ENCODE results near the gene CHFR.
"Not testable (repeated sequence)": the region's sequence is repeated elsewhere in the genome, so short reads cannot be mapped to it uniquely, and the experiment has no call there.

The CHFR gene

DNA sequence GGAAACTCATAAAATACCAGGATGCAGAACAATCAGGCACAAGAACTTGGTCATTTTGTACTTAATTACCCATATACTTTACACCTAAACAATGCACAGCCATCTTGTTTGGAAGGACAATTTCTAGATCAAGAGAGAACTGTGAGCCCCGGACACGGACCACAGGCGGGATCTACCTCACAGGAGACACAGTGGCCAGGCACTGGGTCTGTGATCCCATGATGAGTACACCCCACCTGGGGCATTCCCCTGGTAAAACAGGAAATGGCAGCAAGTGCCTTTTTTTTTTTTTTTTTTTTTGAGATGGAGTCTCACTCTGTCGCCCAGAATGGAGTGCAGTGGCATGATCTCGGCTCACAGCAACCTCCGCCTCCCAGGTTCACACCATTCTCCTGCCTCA is 74.0 kb downstream of the CHFR start:
- in situ Hi-C loops (cut with MboI; ENCODE audit: low sequenced_read_pairs) = no loop called here

GRCh38 chr12:132812631-132813305 is 74.6 kb downstream of the CHFR start:
- in situ Hi-C loops (cut with MboI; ENCODE audit: low sequenced_read_pairs) = no loop called here

GRCh38 chr12:132809391-132809790 is 78.0 kb downstream of the CHFR start:
- in situ Hi-C loops (cut with MboI; ENCODE audit: low sequenced_read_pairs) = not testable (repeated sequence)

- in situ Hi-C loops (cut with MboI; ENCODE audit: low sequenced_read_pairs) = no loop called here
These were observed 79.9 kb downstream of the CHFR start for GRCh38 chr12:132807295-132808092.

DNA sequence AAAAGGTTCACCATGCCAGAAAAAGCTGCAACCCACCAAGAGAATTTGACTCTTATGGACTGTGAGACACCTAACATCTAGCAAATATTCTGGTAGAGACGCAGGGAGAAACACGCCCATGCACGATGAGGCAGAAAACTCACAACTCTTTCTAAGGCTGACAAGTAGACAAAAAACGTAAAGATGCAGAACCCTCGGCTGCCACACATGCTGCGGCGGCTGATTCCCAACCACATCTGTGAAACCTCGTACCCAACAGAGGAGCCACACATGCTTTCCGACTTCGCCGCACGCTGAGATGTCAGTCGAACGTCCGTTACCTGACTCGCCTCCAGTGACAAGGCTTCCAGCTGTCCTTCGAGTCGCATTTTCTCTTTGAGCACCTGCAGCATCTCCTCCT is 80.5 kb downstream of the CHFR start:
- in situ Hi-C loops (cut with MboI; ENCODE audit: low sequenced_read_pairs) = no loop called here

DNA sequence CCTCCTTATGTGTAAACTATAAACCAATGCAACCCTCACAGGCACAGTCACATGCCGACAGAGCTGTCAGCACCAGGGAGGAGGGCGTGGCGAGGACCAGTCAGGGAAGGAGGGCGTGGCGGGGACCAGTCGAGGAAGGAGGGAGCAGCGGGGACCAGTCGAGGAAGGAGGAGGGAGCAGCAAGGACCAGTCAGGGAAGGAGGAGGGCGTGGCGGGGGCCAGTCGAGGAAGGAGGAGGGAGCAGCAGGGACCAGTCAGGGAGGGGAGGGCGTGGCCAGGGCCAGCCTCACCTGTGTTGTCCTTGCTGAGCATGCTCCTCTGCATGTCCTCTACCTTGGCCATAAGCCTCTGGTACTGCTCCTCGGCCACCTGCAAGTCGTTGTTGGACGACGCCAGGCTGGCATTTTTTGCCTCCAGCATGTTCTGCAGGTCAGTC is 83.0 kb downstream of the CHFR start:
- in situ Hi-C loops (cut with MboI; ENCODE audit: low sequenced_read_pairs) = no loop called here

- in situ Hi-C loops (cut with MboI; ENCODE audit: low sequenced_read_pairs) = no loop called here
These were observed 83.5 kb downstream of the CHFR start for GRCh38 chr12:132803888-132804287.

GRCh38 chr12:132803125-132803524 is 84.3 kb downstream of the CHFR start:
- in situ Hi-C loops (cut with MboI; ENCODE audit: low sequenced_read_pairs) = no loop called here

- in situ Hi-C loops (cut with MboI; ENCODE audit: low sequenced_read_pairs) = no loop called here
These were observed 85.7 kb downstream of the CHFR start for GRCh38 chr12:132801741-132802140.

- in situ Hi-C loops (cut with MboI; ENCODE audit: low sequenced_read_pairs) = no loop called here
These were observed 88.6 kb downstream of the CHFR start for GRCh38 chr12:132798836-132799235.

DNA sequence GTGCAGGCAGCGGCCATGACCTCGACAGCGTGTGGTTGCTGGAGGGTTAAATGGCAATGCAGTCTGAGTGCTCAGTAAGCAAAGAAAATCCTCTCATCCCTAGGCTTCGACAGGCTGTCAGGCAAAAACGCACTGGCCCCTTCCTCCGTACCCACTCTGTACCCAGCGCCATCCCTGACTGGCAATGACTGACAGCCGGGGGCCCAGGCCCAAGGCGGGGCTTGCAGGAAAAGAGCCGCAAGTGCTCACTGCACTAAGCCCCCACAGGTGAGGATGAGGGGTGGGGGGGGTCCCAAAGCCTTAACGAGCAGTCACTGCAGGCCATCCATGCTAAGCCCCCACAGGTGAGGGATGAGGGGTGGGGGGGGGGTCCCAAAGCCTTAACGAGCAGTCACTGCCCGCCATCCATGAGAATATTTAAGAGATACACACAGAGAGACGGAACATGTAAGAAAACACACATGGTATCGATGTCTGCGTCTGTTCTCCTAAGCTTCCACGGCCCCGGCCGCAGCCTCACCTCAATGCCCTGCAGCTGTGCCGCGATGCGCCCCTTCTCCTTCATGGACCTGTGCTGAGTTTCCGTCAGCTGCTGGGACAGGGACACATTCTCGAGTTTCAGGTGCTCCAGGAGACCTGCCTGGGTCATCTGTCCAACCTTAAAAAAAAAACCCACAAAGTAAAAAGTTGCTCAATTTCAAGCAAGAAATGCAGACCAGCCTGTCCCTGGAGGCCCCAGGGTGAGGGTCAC is 89.4 kb downstream of the CHFR start:
- in situ Hi-C loops (cut with MboI; ENCODE audit: low sequenced_read_pairs) = no loop called here

- in situ Hi-C loops (cut with MboI; ENCODE audit: low sequenced_read_pairs) = no loop called here
These were observed 91.6 kb downstream of the CHFR start for GRCh38 chr12:132795847-132796246.

DNA sequence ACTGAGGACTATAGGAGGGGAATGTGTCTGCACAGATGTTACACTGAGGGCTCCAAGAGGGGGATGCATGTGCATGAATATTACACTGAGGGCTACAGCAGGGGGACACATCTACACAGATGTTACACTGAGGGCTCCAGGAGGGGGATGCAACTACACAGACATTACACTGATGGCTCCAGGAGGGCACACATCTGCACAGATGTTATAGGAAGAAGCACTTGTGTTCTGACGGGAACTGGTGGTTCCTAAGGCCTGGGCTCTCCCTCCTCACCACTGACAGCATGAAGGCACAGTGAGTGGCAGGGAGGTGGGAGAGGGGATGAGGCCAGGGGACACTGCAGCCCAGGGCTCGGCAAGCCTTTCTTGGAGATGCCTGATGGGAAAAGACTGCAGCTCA is 95.5 kb downstream of the CHFR start:
- in situ Hi-C loops (cut with MboI; ENCODE audit: low sequenced_read_pairs) = not testable (repeated sequence)

- in situ Hi-C loops (cut with MboI; ENCODE audit: low sequenced_read_pairs) = no loop called here
These were observed 98.3 kb downstream of the CHFR start for GRCh38 chr12:132789099-132789471.

- in situ Hi-C loops (cut with MboI; ENCODE audit: low sequenced_read_pairs) = no loop called here
These were observed 98.9 kb downstream of the CHFR start for GRCh38 chr12:132788375-132789098.

- in situ Hi-C loops (cut with MboI; ENCODE audit: low sequenced_read_pairs) = no loop called here
These were observed 99.5 kb downstream of the CHFR start for GRCh38 chr12:132787877-132788276.

DNA sequence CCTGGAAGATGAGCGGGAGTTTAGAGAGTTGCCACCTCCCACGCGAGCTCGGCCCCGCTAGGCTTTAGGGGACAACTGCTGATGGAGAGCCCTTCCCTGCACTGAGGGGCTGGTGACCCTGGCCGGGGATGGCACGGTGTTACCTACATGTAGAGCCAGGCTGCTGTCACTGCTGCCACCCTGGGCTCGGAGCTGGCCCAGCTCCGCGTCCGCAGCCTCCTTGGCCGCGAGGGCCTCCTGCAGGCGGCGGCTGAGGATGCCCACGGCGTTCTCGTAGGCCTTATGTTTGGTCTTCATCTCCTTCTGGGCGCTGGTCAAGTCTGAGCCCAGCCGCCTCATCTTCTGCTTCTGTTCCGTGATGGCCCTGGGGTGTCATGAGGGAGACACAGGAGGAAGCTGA is 101.2 kb downstream of the CHFR start:
- in situ Hi-C loops (cut with MboI; ENCODE audit: low sequenced_read_pairs) = no loop called here

GRCh38 chr12:132784580-132784979 is 102.8 kb downstream of the CHFR start:
- in situ Hi-C loops (cut with MboI; ENCODE audit: low sequenced_read_pairs) = no loop called here

- in situ Hi-C loops (cut with MboI; ENCODE audit: low sequenced_read_pairs) = no loop called here
These were observed 103.4 kb downstream of the CHFR start for GRCh38 chr12:132783917-132784531.

All from HL-60/S4 (cell line).